ENCODE measurements around the gene DDHD1.
"Not testable (repeated sequence)": the region's sequence is repeated elsewhere in the genome, so short reads cannot be mapped to it uniquely, and the experiment has no call there.

Gene DDHD1

DNA sequence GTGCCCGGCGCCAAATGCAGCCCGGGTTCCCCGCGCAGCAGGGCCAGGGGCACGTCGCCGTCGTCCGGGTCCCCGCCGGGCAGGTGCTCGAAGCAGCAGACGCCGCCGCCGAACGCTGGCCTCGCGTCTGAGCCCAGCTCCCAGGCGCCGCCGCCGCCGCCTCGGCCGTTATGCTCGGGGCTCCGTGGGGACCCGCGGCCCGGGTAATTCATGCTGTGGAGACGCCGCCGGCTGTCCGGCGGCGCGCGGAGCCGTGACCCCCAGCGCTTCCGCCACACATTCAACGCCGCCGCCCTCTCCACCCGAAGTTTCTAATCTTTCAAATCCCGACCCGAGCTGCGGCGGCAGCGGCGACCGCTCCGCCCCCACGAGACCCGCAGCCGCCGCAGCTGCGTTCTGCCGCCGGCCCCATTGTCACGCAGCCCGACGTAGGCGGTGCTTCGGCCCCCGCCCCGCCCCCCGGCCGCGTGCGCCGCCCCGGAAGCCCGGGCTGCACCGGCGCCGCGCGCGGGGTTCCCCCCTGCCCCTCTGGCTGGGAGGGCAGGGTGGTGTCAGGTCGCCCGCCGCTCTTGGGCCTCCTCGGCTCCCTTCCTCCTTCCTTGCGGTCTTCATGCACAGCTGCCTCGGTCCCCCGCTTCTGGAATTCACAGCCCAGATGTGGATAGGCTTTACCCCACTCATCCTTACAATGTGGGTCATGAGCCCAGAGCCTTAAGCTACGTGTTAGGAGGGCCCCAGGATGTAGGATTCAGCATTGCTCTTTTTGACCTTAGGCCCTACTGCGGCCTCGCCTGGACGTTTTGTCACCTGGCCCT is at the start of gene DDHD1:
DDHD1 (minus strand) TSS at position 437 of the 815 bp plus-strand sequence; CDS start at position 212, 225 bp downstream.
- peak; percentile 64 to 81 for DNase-seq

DNA sequence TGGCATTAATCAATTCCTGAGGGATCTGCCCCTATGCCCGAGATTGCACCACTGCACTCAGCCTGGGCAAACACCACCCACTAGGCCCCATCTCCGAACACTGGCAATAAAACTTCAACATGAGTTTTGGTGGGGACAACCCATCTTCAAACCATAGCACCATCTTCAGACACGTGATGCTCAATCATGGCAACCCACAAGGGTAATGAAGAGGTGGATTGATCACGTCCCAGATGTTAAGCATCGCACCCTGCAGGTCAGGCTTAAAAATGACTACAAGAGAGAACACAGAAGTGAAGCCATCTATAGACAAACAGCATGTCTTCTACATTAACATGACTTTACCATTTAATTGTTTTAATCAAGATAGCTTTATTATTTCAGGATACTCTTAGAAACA is 42.8 kb upstream of the DDHD1 start:
- DNase-seq: no peak

DNA sequence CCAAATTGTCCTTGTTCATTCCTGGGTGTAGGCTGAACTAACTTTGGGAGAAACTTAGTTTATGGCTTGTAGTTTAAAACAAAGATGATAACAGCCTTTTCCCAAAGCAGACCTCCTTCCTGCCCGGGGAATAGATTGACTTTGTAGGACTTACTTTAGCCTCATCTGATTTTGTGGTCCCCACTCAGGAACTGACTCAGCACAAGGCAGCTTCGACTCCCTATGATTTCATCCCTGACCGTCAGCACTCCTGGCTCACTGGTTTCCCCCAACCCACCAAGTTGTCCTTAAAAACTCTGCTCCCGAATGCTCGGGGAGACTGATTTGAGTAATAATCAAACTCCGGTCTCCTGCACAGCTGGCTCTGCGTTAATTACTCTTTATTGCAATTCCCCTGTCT is 40.1 kb upstream of the DDHD1 start:
- no peak for DNase-seq

DNA sequence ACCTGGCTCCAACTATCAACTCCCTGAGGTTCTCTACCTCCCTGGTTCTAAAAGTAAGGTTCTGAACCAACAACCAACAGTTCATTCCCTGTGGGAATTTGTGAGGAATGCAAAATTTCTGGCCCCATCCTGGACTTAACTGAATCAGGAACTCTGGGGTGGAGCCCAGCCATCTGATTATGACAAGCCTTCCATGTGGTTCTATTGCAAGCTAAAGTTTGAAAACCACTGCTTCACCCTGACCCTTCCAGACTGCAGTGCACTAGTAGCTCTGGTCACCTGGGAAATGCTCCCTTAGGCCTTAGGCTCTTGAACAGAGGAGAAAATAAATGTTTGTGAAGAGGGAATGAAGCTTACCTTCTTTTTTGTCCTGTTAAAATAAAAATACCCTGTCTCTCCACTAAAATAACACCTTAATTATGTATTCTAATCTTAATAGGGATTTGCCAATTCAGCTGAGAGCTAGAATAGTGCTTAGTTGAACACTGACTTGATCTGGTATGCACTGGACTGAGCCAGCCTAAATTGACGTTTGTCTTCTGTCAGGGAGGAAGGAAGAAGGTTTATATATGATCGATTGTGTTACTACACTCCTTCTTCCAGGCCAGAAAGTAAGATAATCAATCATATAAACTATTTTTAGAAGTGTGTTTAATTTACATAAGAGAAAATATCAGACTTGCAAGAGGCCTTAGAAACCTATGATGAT is 39.1 kb upstream of the DDHD1 start:
- no peak for DNase-seq

DNA sequence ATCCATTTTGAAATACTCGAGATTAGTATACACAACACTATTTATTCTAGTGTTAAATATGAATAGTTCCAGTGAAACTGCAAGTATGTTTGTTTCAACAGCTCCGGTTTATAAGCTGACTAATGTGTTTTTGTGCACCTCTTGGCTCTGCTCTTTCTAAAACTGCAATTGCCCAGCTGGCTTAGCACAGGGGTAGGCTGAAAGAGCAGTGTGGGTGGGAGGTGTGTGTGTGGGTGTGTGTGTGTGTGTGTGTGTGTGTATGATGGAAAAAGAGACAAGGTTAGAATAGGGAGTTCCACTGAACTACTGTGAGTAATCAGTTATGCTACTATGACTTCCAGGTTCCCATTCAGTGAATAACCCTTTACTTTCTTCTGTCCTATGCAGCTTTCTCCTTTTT is 37.8 kb upstream of the DDHD1 start:
- peak; percentile 37 to 51 for DNase-seq

DNA sequence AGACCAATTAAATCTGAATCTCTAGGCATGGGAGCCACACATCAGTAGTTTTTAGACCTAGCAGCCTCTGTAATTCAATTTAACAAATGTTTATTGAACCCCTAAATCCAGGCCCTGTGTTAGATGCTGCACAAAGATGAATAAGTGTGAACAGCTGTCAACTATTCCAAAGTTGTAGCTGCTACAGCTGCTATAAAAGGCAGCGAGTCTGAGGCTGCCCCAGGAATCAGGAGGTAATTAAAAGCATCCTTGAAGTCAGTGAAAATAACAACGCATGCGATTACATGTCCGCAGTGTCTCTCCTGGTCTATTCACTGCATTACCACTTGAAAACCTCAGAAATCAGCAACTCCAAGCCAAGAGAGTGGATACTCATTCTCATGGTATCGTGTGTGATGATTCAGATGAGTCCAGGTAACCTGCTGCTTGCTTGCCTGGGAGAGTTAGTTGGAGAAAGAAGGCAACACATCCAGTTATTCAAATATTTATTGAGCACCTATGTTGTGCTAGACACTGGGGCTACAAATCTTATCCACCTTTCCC is 34.9 kb upstream of the DDHD1 start:
- DNase-seq: no peak

DNA sequence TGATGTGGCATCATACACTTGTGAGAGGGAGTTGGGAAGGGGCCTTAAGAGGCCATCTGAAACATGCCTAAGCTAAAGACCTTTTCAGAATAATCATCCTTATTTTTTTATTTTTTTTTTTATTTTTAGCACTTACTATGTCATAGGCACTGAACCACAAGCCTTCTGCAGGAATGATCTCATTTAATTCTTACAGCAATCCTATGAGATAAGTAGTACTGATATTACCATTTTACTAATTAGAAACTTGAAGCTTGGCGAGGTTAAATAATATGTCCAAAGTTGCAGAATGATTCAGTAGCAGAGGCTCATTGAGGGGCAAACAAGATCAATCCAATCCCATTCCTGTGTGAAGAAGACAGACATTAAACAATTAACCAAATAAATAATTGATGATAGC is 33.4 kb upstream of the DDHD1 start:
- DNase-seq: no peak

DNA sequence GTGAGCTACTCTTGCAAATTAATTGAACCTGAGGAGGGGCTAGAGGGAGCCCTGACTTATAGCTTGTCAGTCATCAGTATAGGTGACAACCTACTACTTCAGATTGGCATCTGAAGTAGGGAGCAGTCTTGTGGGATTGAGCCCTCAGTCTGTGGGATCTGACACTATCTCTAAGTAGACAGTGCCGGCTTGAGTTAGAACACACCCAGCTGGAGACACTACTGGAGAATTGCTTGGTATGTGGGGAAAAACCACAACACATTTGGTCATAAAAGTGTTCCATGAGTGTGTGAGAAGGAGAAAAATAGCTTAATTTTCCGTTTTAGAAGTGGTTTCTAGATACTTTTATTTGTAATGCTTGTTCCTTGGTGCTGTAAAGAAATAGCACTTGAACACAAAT is 30.5 kb upstream of the DDHD1 start:
- no peak for DNase-seq

DNA sequence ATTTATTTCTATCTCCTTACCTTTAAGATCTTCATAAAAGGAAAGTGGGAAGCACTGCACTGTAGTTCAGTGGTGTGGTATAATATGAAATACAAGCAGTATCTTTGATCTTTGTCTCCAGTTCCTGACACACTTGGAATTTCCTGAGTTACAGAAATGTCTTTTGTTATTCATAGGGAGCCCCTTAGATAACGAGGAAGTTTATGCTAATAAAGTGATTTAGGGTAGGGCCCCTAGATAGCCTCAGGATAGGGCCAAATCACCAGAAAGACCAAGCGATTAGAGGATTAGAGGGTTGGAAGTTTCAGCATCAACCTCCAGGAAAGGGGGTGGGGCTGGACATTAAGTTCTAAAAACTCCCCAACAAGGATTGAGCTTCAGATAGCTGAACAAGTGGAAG is 29.9 kb upstream of the DDHD1 start:
- no peak for DNase-seq

DNA sequence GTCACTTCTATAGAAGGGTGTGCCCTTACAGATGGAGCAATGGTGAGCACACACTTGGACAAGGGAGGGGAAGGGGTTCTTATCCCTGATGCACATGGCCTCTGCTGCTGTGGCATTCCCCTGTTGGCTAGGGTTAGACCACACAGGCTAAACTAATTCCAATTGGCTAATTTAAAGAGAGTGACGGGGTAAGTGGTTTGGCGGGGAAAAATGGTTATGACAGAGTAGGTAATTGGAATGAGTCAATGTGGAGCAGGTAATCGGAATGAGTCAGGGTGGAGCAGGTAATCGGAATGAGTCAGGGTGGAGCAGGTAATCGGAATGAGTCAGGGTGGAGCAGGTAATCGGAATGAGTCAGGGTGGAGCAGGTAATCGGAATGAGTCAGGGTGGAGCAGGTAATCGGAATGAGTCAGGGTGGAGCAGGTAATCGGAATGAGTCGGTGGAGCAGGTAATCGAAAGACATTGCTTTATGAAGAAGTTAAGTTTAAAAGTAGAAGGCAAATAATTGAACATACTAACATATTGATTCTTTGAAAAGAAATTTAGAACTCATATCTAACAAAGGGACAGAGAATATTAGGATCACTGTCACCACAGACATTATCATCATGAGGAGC is 28.4 kb upstream of the DDHD1 start:
- peak; percentile 11 to 27 for DNase-seq

DNA sequence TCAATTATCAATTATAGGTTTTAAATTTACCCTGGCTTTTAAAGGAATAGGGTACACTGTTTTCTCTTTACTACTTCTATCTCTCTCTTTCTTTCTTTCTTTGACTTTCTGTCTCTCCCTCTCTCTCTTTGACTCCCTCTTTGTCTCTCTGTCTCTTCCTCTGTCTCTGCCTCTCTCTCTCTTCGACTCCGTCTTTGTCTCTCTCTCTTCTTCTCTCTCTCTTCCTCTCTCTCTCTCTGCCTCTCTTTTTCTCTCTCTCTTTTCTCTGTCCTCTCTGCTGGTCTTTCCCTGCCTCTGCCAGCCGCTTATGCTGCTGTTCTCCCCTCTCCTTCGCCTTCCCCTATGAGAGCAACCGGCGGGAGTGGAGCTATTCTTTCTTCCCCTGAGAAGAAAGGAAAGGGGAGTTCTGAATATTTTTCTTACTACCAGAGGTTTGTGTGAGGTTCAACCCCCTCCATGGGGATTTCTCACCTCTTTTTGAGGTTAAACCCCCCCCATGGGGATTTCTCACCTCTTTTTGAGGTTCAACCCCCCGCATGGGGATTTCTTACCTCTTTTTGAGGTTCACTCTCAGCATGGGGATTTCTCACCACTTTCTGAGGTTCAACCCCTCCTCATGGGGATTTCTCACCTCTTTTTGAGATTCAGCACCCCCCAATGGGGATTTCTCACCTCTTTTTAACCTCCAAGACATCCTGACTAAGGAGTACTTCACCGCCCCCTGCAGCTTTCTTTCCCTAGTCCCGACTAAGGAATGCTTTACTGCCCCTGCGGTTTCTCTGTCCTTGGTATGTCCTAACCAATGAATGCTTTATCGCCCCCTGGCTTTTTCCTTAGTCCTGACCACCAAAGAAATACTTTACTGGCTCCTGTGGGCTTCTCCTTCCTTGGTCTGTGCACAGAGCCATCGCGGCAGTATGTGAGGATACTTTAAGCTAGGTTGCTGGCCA is 27.4 kb upstream of the DDHD1 start:
- DNase-seq: peak; percentile 11 to 39

DNA sequence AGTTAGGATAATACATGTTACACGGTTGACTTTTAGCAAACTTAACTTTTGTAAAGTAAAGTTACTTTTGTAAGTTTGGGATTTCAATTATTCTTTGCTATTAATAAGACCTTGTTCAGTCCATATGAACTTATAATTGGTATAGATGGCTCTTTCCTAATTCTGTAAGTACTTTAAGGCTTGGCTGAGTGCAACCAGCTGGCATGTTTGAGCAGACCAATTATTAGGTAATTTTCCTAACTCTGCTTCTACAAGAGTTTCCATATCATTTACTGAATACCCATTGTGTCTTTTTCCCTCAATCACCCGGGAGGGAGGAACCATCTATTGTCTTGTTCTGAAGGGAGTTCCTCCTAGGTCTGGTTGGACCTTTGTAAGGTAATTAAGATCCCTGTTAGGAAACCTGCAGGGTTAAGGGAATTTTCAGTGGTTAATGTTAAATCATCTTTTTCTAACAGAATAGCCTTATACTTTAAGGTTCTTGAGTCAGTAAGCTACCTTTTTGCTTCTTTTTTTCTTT is 26.4 kb upstream of the DDHD1 start:
- not testable (repeated sequence) for DNase-seq

DNA sequence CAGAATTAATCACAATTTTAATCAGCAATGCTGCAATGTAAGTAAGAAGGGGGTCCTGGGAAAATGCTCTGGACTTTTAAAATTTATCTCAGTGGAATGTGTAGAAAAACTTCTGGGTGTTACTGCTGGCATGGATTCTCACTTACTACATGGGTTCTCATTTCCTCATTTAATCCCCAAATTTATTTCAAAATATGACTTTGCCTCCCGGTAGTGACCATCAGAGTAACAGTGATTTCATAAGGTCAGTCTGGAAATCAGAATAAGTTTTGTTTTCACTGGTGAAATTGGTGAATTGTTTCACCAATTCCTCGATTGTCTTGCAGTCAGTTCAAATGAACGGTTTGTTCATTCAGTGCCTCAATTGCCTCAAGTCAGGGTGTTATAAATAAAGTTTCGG is 22.3 kb upstream of the DDHD1 start:
- DNase-seq: no peak

DNA sequence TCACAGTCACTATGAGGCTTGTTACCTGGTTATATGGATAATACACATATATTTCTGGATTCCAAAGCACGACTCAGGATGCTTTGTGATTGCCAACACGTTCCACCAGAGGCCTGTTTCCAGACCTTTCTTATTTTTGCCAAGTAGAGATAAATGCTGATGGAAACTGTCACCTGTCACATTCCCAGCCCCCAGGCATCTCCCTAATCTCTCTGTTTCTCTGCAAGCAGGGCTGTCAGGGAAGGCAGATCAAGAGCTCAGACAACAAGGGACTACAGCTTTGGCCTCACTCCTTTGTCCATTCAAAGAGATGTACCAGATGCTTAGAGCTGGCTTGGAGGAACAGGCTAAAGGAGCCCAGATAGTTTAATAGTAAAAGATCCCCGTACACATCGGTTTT is 21.8 kb upstream of the DDHD1 start:
- no peak for DNase-seq

DNA sequence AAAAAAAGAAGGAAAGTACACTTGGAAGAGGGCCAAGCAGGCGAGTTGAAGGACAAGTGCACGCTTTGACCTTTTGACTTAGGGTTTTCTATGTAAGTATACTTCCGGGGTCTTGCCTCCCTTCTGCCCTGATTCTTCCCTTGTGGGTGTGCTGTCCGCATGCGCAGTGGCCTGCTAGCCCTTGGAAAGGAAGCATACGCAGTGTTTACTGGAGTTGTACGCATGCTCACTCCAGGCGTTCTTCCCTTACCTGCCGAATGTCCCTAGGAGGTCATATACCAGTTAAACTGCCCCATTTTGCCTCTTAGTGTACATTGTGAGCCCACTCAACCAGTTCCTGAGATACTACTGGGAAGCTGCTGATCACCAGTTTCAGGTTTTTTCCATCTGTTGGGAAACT is 15.7 kb upstream of the DDHD1 start:
- DNase-seq: no peak

DNA sequence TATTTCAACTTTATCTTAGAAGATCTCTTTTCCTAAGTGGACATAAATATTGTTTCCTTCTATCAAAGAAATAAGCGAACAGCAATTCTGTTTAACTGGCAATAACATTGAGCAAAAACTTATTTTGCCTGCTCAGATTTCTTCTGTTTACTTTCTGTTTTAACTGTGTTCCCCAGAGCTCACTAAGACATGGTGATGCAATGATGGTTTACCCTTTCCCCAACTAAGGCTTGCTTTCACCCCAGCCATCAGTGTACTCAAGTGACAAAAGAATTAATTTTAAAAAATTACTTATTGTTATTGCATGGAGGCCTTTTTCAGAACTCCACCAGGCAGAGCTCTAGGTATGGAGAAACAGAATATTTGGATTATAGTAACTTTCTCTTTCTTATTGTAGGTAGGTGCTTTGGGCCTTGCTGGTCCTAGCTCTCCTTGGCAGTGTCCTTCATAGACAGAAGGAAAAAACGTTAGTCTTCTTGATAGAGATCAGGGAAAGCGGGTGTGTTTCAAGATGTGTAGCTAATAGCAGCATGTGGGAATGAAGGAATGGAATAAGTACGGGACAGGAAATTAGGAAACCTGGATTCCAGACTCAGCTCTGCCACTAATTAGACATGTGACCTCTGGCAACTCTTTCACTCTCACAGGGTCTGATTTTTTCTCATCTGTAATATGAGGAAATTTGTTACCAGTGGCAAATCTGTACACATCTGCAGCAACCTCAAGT is 14.6 kb upstream of the DDHD1 start:
- no peak for DNase-seq

DNA sequence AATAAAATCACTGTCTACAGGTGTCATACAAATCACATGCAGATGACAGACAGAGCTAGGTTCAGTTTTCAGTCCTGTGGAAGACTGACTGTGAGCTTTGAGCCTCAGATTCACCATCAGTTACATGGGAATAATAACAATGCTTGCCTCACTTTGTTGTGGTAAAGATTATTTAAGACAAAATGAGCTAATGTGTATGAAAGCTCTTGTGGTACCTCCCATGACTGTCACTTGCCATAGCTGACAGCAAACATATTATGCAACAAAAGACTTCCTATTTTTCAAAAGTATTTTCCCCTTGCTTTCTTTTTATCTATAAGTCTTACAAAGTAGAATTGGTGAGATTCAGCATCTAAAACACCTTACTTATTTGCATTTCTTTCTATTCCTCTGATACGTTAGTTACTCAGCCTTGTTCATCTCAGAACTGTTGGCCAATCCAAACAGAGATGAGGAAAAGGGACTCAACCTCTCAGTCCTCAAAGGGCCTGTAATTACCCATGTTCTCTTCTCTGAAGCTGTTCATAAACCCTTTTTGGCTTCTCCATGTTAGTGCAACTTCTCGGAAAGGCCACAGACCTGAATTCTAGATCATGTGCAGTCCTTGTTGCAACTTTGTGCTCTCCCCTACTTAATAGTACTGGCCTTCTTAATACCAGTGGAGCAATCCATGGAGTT is 8.8 kb upstream of the DDHD1 start:
- DNase-seq: no peak

DNA sequence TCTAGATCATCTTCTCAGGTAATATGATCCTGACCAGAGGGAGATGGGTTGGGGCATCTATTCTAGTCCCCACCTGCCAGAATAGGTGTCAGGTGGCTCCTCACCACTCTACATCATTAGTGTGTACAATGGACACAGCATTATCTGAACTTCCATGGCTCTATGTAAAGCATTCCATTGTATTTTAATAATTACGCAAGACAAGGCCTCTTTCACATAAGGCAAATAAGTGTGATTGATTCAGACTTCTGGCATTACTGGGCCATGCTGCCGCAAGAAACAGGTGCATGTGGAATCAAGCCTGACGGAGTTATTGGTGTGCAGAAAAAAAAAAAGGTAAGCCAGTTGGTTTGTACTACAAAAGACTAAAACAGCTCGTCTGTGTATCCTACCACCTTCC is 3.1 kb upstream of the DDHD1 start:
- no peak for DNase-seq

DNA sequence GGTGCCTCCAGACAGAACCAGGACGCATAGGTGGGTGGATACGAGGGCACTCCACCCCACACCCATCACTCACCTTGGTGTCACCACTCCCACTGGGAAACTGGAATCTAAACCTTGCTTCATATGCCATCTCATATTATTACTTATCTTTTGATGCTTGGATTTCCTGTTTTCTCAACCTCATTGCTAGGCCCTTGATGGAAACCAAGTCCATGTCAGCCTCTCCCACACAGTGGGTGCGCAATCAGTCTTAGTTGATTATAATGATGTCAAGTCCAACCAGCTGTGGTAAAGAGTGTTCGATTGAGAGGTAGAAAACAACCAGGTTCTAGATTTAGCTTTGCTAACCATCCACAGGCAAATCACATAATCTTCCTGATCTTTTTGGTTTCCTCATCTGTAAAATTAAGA is 584 bp upstream of the DDHD1 start:
- DNase-seq: peak in 1 of 2 donors; percentile 32

DNA sequence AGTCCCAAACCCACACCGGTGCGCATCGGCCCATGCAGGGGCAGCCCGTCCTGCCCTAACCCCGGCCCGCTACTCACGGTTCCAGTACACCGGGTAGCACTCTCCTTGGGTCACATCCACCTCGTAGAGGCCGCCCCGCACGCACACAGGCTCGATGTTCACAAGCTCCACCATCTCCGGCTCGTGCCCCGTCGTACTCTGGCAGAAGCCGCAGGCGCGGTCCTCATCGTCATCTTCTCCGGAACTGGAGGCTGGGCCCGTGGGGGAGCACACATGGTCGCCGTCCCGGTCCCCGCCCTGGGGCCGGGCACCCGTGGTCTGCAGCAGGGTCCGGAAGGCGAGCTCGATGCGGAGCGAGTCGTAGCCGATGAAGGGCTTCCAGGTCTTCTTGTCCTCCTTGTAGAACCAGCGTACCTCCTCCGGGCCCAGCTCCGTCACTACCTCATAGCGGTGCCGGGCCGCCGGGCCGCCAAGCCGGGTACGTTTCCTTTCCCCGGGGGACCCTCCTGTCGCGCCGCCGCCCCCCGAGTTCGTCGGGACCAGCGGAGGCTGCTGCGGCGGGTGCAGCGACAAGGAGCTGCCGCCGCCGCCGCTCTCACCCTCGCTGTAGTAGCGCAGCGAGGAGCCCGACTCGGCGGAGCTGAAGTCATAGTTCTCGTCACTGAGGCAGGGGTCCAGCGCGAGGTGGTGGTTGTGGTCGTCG is 788 bp downstream of the DDHD1 start:
- peak; percentile 50 to 56 for DNase-seq

Data from stimulated activated CD4-positive, alpha-beta T cell treated with anti-CD3 and anti-CD28 coated beads, Interleukin-2, amount 100 ng/mL, for 48 hours (primary cell).